Neural progenitor cell (in vitro differentiated cells): Measurements from ENCODE around the gene SCIN. TPM values are rescaled to one million over a fixed set of nuclear protein-coding genes. Genes with fewer than 3 reads are reported as not detected.

ENCODE experiments used
- DNase-seq: peaks from one replicate; pipeline ENCODE4 v3.0.0-alpha.2; 2016; ENCODE audit warnings: low spot score
- H2AFZ ChIP-seq: fragments of 200-600 bp; sonication (generic); replicated peaks from 2 replicates; pipeline ENCODE4 v1.6.1; 2016; ENCODE audit warnings: antibody characterized with exemption
- H3F3A ChIP-seq: fragments of 200-600 bp; sonication (generic); 2 replicates; pipeline ENCODE4 v1.6.1; 2016; ENCODE audit warnings: antibody characterized with exemption, low read depth
- H3K27ac ChIP-seq: fragments of 200-600 bp; sonication (generic); 2 replicates; pipeline ENCODE4 v1.5.1; 2016; ENCODE audit warnings: mild to moderate bottlenecking
- H3K27me3 ChIP-seq: fragments of 200-600 bp; sonication (generic); 2 replicates; pipeline ENCODE4 v1.6.1; 2016; ENCODE audit warnings: mild to moderate bottlenecking, moderate library complexity
- H3K36me3 ChIP-seq: fragments of 200-600 bp; sonication (generic); 2 replicates; pipeline ENCODE4 v1.5.1; 2016
- H3K4me1 ChIP-seq: fragments of 200-600 bp; sonication (generic); 2 replicates; pipeline ENCODE4 v1.6.1; 2016; ENCODE audit warnings: mixed run types
- H3K4me2 ChIP-seq: fragments of 200-600 bp; sonication (generic); 2 replicates; pipeline ENCODE4 v1.6.1; 2016
- H3K4me3 ChIP-seq: fragments of 200-600 bp; sonication (generic); 2 replicates; pipeline ENCODE4 v1.5.1; 2016
- H3K79me2 ChIP-seq: fragments of 200-600 bp; sonication (generic); 2 replicates; pipeline ENCODE4 v1.6.1; 2016; ENCODE audit warnings: low read depth
- H3K9ac ChIP-seq: fragments of 200-600 bp; sonication (generic); 2 replicates; pipeline ENCODE4 v1.6.1; 2016
- H3K9me3 ChIP-seq: fragments of 200-600 bp; sonication (generic); 2 replicates; pipeline ENCODE4 v1.5.1; 2016; ENCODE audit warnings: low read depth
- H4K20me1 ChIP-seq: fragments of 200-600 bp; sonication (generic); 2 replicates; pipeline ENCODE4 v1.6.1; 2016; ENCODE audit warnings: low read depth
- H3K27ac Mint-ChIP-seq: 3 replicates; pipeline ENCODE4 v1.8.0; 2021; ENCODE audit warnings: mixed read lengths
- H3K27me3 Mint-ChIP-seq: 2 replicates; pipeline ENCODE4 v1.8.0; 2022; ENCODE audit warnings: low read depth, mild to moderate bottlenecking, inconsistent platforms, moderate library complexity, mixed read lengths; ENCODE audit not compliant: insufficient read depth
- H3K36me3 Mint-ChIP-seq: 3 replicates; pipeline ENCODE4 v1.8.0; 2021; ENCODE audit warnings: mixed read lengths
- H3K4me1 Mint-ChIP-seq: 3 replicates; pipeline ENCODE4 v1.8.0; 2021; ENCODE audit warnings: mixed read lengths
- H3K4me3 Mint-ChIP-seq: 3 replicates; pipeline ENCODE4 v1.8.0; 2021; ENCODE audit warnings: mild to moderate bottlenecking, moderate library complexity, mixed read lengths
- H3K9me3 Mint-ChIP-seq: 3 replicates; pipeline ENCODE4 v1.8.0; 2020; ENCODE audit warnings: mixed read lengths
- CTCF ChIP-seq: fragments of 200-600 bp; sonication (generic); IDR thresholded peaks from 2 replicates; pipeline ENCODE4 v1.5.1; 2017; ENCODE audit warnings: antibody characterized with exemption, mild to moderate bottlenecking
- EZH2 ChIP-seq: fragments of 200-600 bp; sonication (generic); IDR thresholded peaks from 2 replicates; pipeline ENCODE4 v1.6.1; 2017; ENCODE audit warnings: antibody characterized with exemption, mild to moderate bottlenecking, moderate library complexity
- EZH2phosphoT487 ChIP-seq: fragments of 200-600 bp; sonication (generic); IDR thresholded peaks from 2 replicates; pipeline ENCODE4 v1.6.1; 2017; ENCODE audit warnings: antibody characterized with exemption
- total RNA-seq: library from RNA; depleted of rRNA; stranded (reverse); fragments of >200 nt; gene quantifications from 2 replicates; pipeline ENCODE4 v1.2.3, GENCODE V29; 2015; ENCODE audit warnings: low replicate concordance

The SCIN gene
- total RNA-seq, 1 donor from 2014 or later = not detected

DNA sequence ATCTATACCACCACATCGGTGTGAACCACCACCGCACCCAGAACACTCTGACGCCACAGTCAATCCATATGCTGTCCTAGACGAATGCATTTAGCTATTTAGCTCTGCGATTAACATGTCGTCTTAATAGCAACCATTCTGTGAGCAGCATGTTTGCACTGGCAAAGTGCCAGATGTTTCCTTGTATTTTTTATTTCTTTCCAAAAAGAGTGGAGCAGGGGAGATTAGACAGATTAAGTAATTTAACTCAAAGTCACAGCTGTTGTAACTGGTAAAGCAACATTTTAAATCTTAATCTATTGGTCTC is 59.9 kb downstream of the SCIN start:
- H3K36me3 Mint-ChIP-seq = no peaks in the 10 kb centered on the region
- no peak overlapping the region for H3K27ac ChIP-seq
- H2AFZ ChIP-seq = no peak overlapping the region
- no peaks in the 10 kb centered on the region for H3K4me1 ChIP-seq
- H3K4me3 ChIP-seq = no peak overlapping the region
- no peaks in the 10 kb centered on the region for H3K27me3 ChIP-seq
- H3K27ac Mint-ChIP-seq = no peak overlapping the region
- H3K4me1 Mint-ChIP-seq = peaks cover 2% of the 10 kb centered on the region
- H3K4me2 ChIP-seq = no peak overlapping the region
- H3K9ac ChIP-seq = no peak overlapping the region
- no peak for DNase-seq
- H3K4me3 Mint-ChIP-seq = no peak overlapping the region
- H3K27me3 Mint-ChIP-seq = no peaks in the 10 kb centered on the region
- no peaks in the 10 kb centered on the region for H3K36me3 ChIP-seq
- no peaks in the 10 kb centered on the region for H3K79me2 ChIP-seq
- no peaks in the 10 kb centered on the region for H3F3A ChIP-seq
- no peaks in the 10 kb centered on the region for H3K9me3 ChIP-seq
- no peaks in the 10 kb centered on the region for H4K20me1 ChIP-seq
- no peaks in the 10 kb centered on the region for H3K9me3 Mint-ChIP-seq
- TF ChIP-seq EZH2 = no peak
- TF ChIP-seq CTCF = no peak
- no peak for TF ChIP-seq EZH2phosphoT487

DNA sequence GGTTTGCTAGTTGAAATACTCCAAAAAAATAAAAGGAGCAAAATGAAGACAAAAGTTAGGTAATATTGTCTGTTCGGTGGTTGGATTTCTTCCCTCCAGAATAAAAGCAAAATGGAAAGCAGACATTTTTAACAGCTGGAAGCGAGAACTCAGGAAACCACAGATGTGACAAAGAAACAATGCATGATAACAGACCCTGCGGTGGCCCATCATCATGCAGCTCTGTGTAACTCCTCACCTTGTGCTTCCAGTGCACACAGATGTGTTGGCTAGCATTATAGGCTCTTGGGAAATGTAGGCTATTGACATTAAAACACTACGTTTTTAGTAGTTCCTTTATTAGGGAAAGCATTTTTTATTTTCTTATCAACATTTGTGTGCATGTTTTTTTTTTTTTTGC is 63.1 kb downstream of the SCIN start:
- Histone ChIP-seq H3K9ac (no peak overlapping the region), H2AFZ (no peak overlapping the region), H3K9me3 (no peaks in the 10 kb centered on the region), H4K20me1 (no peaks in the 10 kb centered on the region), H3K27me3 (no peaks in the 10 kb centered on the region), H3K4me3 (no peak overlapping the region), H3K79me2 (no peaks in the 10 kb centered on the region), H3K27ac (no peak overlapping the region), H3F3A (no peaks in the 10 kb centered on the region), H3K36me3 (no peaks in the 10 kb centered on the region), H3K4me2 (no peak overlapping the region), H3K4me1 (no peaks in the 10 kb centered on the region)
- peaks cover 4% of the 10 kb centered on the region for H3K4me1 Mint-ChIP-seq
- DNase-seq = no peak
- no peak overlapping the region for H3K4me3 Mint-ChIP-seq
- no peak overlapping the region for H3K27ac Mint-ChIP-seq
- no peak for TF ChIP-seq CTCF
- TF ChIP-seq EZH2 = no peak
- no peak for TF ChIP-seq EZH2phosphoT487
- H3K27me3 Mint-ChIP-seq = no peaks in the 10 kb centered on the region
- no peaks in the 10 kb centered on the region for H3K36me3 Mint-ChIP-seq
- no peaks in the 10 kb centered on the region for H3K9me3 Mint-ChIP-seq

- Mint-ChIP-seq H3K4me1 (peaks cover 19% of the 10 kb centered on the region), H3K36me3 (no peaks in the 10 kb centered on the region), H3K27me3 (no peaks in the 10 kb centered on the region), H3K4me3 (no peak overlapping the region), H3K27ac (no peak overlapping the region), H3K9me3 (no peaks in the 10 kb centered on the region)
- no peak overlapping the region for H2AFZ ChIP-seq
- no peaks in the 10 kb centered on the region for H3K36me3 ChIP-seq
- no peaks in the 10 kb centered on the region for H3F3A ChIP-seq
- no peaks in the 10 kb centered on the region for H3K9me3 ChIP-seq
- H3K27ac ChIP-seq = no peak overlapping the region
- no peak overlapping the region for H3K4me2 ChIP-seq
- no peaks in the 10 kb centered on the region for H3K4me1 ChIP-seq
- no peak for TF ChIP-seq CTCF
- TF ChIP-seq EZH2 = no peak
- TF ChIP-seq EZH2phosphoT487 = no peak
- H3K4me3 ChIP-seq = no peak overlapping the region
- no peak overlapping the region for H3K9ac ChIP-seq
- no peaks in the 10 kb centered on the region for H3K27me3 ChIP-seq
- H3K79me2 ChIP-seq = no peaks in the 10 kb centered on the region
- no peak for DNase-seq
- H4K20me1 ChIP-seq = no peaks in the 10 kb centered on the region
Measured at GRCh38 chr7:12635830-12636229, 65.3 kb downstream of the SCIN start.

DNA sequence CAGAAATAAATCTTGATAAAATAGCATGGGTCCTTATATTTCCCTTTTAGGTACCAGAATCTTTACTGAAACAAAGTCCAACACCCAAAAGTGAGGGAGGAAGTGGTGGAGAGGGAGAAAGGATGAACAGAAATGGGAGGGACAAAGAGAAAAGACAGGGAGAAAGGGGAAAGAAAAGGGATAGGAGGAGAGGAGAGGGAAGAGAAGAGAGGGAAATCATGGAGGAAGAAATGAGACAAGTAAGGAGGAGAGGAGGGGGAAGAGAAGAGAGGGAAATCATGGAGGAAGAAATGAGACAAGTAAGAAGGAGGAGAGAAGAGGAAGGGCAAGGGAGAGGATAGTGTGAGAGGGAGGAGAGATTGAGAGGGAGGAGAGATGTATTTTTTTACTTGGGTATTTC is 66.8 kb downstream of the SCIN start:
- H4K20me1 ChIP-seq = no peaks in the 10 kb centered on the region
- H3F3A ChIP-seq = no peaks in the 10 kb centered on the region
- H3K27ac ChIP-seq = no peak overlapping the region
- no peaks in the 10 kb centered on the region for H3K27me3 ChIP-seq
- TF ChIP-seq EZH2 (no peak), EZH2phosphoT487 (no peak), CTCF (no peak)
- H3K79me2 ChIP-seq = no peaks in the 10 kb centered on the region
- H3K36me3 ChIP-seq = no peaks in the 10 kb centered on the region
- Mint-ChIP-seq H3K4me1 (peaks cover 19% of the 10 kb centered on the region), H3K27me3 (no peaks in the 10 kb centered on the region), H3K36me3 (no peaks in the 10 kb centered on the region), H3K27ac (no peak overlapping the region), H3K4me3 (no peak overlapping the region), H3K9me3 (no peaks in the 10 kb centered on the region)
- H3K9me3 ChIP-seq = no peaks in the 10 kb centered on the region
- H3K4me2 ChIP-seq = no peak overlapping the region
- no peak overlapping the region for H3K9ac ChIP-seq
- DNase-seq = no peak
- H3K4me3 ChIP-seq = no peak overlapping the region
- H2AFZ ChIP-seq = no peak overlapping the region
- H3K4me1 ChIP-seq = no peaks in the 10 kb centered on the region
